Right renal cortex interstitium (tissue), 3 donors: Measurements from ENCODE around the gene GIT2. TPM values are rescaled to one million over a fixed set of nuclear protein-coding genes. Genes with fewer than 3 reads are reported as not detected.
"Not testable (repeated sequence)": the region's sequence is repeated elsewhere in the genome, so short reads cannot be mapped to it uniquely, and the experiment has no call there.

Experiments
- DNase-seq, 3 donors: peaks; one replicate each; pipeline ENCODE4 v3.0.0-alpha.2; 2013; ENCODE audit warnings: low read depth in 3 of 3, low spot score in 2 of 3
- polyA plus RNA-seq, 3 donors: library from polyadenylated mRNA; unstranded; fragments of 120-200 nt; gene quantifications; one replicate each; pipeline ENCODE4 v1.2.1, GENCODE V29; 2013; ENCODE audit not compliant: insufficient read length in 3 of 3

The GIT2 gene
- polyA plus RNA-seq, 3 donors = 29.8 to 32.2 (median 30.7) TPM

DNA sequence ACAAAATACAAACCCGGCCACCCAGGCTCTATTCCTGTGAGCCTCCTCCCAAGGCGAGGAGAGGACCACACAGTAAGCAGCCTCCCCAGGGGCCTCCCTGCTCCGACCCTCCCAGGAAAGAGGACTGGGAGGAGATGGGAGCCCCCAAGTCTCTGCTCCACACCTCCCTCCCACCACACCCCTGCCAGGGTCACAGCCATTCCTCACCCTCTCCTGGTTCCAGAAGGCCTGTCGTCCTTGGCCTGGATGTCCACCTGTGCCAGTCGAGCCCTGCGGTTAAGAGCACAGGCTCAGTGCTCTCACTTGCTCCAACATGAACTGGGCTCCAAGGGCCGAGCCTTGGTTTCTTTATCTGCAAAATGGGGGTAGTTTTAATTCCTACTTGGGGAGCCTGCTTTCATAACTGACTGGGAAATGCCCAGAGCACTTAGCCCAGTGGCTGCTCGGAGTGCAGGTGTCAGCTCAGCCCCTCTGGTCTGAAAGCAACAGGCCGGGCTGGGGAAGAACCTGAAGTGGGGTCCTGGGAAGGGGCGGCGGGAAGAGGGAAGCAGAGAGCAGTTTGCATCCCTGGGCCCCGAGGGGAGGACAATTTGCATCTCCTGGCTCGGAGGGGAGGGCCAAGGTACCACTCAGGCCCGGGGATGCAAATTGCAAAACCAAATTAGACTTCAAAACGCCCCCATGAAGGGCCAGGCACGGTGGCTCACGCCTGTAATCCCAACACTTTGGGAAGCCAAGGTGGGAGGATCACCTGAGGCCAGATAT is 72.5 kb downstream of the GIT2 start:
- DNase-seq = no peak

DNA sequence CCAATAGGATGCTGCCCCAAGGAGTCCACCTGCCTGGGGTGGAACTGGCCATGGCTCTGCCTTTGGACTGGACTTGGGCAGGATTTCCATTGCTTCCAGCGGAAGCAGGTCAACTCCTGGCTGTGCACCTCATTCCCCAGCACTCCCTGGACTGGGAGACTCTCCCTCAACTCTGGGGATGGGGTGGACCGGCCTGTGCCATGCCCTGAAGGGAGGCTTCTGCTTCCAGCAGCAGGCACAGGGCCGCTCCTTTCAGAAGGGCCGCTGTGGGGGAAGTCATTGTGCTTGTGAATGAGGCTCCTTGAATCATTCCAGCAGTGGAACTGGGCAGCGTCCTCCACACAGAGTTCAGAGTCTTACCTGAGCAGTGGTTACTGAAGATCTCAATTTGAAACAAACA is 73.1 kb downstream of the GIT2 start:
- no peak for DNase-seq

DNA sequence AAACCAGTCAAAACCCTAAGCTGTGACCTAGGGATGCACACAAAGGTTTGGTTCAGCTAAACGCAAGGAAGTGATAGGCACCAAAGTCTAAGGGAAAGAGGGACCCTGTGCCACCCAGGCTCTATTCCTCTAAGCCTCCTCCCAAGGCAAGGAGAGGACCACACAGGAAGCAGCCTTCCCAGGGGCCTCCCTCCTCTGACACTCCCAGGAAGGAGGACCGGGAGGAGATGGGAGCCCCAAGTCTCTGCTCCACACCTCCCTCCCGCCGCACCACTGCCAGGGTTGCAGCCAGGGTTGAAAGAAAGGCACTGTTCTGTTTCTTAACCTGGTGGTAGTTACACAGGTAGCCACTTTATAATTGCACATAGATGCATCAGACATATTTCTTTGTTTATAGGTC is 74.2 kb downstream of the GIT2 start:
- no peak for DNase-seq

DNA sequence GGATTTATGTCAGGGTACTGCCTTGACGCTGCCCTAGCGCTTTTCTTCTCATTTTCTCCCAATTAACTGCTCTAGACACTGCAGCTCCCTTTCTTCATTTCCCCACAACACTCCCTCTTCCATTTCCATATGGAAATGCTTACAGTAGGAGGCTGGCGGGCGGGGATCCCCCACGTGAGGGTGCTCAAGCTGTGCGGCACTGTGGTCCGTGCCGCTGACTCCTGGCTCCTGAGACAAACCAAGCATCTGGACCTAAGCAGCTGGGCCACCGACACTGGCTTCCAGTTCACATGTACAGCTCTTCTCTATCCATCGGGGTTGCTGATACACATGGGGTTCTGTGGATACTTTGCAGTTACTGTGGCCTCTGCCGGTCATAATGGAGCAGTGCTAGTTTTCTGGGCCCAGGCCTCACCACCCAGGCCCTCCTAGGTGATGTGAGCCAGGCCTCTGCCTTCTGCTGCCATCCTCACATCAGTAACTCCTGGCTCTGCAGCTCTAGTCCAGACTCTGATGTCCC is 75.8 kb downstream of the GIT2 start:
- DNase-seq = no peak

DNA sequence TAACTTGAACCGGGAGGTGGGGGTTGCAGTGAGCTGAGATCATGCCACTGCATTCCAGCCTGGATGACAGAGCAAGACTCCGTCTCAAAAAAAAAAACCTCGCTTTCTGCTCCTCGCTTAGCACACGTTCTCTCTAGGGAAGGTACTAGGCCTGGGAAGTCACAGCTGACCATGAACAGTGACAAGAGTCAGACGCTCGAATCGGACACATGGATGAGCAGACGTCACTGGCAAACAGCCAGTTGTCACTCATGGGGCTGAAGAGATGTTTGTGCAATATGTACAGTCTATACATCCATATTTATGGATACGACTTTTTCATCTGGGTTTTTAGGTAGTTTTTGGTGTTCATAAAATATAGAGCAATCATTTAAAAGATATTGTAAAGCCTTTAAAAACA is 76.7 kb downstream of the GIT2 start:
- DNase-seq = no peak

DNA sequence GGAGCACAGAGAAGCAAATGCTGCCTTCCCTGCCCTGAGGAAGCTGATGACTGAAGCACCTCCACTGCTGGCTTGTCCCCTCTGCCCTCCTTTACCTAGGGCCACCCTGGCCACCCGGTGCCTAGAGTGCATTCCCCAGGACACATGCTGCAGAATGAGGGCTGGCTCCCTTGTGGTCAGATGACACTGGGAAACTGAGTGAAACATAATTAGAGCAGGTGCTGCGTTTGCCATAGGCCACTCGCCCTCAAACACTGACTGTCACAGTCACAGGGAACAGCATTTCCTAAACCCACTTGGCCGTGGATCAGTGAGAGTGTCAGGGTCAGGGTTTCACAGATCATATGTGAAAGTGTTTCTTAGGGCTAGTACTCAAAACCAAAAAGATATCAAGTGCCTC is 80.1 kb downstream of the GIT2 start:
- no peak for DNase-seq

DNA sequence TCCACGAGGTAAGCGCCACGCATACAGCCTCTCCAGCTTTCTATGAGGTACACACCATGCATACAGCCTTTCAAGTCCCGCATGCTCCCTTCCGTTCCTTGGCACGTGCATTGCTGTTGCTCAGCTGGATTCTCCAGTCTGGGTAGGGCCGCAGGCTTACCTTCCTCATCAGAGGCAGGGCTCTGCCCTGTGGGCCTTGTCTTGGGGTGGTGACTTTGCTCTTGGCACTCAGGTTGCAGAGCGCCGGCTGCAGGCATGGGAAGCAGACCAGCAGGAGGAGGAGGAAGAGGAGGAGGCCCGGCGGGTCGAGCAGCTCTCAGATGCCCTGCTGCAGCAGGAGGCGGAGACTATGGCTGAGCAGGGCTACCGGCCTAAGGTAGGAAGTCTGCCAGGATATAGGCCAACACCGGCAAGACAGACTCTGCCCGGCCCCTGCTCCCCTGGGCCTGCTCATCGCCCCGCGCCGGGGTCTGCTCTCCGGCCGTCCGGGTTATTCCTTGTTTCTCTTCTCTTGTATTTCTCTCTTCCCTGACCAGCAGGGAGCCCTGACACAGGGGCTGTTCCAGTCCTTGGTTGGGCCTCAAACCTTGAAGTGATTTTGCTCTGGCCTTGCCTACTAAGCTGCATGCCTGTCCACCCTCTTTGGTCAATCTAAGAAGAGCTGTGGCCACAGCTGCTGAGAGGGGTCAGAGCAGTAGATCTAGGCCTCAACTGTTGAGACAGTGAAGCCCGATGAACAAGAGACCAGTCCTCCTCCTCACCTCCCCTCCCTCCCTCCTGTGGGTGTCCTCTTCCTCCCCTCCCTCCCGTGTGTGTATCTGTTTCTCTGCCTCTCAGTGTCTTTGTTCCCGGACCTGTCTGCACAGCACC is 80.8 kb downstream of the GIT2 start:
- DNase-seq = no peak

DNA sequence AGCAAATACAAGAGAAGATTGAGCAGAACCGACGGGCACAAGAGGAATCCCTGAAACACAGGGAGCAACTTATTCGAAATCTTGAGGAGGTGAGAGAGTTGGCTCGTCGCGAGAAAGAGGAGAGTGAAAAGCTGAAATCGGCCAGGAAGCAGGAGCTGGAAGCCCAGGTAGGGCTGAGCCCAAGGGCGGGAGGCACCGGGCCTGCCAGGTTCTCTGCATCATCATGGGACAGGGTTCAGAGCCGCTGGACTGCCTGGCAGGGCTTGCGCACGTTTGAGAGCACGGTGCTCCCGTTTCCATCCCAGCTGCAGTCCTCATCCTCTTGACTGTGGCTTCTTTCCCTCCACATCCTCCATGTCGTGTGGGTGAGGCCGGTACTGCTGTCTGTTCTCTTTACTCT is 81.7 kb downstream of the GIT2 start:
- no peak for DNase-seq

DNA sequence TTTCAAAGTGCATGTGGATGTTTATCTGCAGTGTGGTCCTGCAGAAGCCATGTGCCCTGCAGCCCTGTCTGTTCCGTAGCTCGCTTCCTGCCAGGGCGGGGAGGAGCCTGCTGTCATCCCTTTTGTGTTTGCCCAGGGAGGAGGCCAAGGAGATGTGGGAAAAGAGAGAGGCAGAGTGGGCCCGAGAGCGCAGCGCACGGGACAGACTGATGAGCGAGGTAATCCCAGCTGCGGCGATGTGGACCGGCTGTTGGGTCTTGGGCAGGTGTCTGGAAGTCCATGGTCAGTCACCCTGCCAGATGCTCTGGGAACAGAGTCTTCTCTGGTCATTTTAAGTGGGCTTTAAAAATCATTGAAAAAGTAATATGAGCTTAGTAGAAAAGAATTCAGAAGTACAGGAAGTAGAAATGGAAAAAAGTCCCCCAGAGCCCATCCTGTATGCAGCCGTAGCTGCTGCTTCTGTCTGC is 83.3 kb downstream of the GIT2 start:
- no peak for DNase-seq

DNA sequence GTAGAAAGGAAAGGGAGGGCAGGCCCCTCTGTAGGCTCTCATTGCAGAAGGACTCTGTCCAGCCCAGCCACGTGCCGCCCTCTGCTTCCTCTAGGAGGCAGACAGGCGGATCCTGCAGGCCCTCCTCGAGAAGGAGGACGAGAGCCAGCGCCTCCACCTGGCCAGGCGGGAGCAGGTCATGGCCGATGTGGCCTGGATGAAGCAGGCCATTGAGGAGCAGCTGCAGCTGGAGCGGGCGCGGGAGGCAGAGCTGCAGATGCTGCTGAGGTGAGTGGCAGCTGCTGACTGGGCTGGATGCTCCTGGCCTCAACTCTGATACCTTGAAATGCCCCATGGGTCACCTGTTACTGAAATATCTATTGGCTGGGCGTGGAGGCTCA is 85.2 kb downstream of the GIT2 start:
- DNase-seq = no peak

DNA sequence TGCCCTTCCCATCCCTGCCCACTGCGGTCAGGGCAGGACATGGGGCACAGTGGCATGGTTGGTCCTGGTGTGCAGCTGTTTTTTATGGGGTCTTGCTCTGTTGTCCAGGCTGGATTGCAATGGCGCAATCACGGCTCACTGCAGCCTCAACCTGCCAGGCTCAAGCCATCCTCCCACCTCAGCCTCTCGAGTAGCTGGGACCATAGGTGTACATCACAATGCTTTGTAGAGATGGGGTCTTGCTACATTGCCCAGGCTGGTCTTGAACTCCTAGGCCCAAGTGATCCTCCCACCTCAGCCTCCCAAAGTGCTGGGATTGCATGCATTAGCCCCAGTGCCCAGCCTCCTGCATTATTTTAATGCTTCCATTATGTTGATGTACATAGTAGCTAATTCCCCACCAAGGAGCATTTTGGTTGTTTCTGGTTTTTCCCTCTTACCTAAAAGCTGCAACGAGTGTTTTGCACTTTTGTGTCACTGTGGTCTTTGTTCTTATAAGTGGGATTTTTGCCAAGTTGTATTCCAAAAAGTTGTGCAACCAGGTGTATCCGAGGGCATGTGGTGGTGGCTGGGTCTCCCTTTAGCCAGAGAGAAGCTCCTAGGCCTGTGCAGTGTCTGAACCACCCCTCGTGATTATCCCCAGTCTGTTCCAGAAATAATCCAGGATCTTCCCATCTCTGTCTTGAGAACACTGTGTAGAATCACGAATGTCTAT is 85.8 kb downstream of the GIT2 start:
- no peak for DNase-seq

DNA sequence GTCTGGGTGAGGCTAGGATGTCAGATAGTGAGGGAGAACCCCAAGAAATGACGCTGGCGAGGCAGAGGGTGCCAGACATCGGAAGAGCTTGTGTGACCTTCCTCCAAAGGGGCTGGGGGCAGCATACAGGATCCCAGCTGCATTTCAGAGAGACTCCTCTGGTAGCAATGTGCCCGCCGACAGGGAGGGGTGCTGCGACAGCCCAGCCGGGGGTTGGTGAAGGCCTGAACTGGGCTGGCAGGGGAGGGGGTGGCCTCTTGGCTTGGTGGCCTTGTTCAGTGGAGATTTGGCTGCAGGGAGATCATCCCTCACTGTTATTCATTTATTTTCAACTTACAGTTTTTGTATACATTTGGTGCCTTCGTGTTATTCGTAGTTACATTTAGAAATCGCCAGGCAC is 90.9 kb downstream of the GIT2 start:
- DNase-seq = no peak

DNA sequence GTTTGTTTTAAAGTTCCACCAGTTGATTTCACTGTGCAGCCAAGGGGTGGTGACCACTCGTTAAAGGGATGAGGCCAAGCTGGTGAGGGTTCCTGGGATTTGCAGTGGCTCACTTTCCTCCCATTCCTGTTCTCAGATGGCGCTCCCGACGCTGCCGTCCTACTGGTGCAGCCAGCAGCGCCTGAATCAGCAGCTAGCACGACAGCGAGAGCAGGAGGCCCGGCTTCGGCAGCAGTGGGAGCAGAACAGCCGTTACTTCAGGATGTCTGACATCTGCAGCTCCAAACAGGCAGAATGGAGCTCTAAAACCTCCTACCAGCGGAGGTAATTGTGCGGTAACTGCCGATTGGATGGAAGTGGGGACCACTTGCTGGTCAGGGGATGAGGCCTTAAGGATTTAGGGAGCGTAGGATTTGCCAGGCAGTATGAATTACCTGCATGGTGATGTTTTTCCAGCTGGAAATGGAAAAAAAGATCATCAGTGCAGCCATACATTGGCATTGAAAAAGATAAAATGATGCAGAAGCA is 93.2 kb downstream of the GIT2 start:
- no peak for DNase-seq

DNA sequence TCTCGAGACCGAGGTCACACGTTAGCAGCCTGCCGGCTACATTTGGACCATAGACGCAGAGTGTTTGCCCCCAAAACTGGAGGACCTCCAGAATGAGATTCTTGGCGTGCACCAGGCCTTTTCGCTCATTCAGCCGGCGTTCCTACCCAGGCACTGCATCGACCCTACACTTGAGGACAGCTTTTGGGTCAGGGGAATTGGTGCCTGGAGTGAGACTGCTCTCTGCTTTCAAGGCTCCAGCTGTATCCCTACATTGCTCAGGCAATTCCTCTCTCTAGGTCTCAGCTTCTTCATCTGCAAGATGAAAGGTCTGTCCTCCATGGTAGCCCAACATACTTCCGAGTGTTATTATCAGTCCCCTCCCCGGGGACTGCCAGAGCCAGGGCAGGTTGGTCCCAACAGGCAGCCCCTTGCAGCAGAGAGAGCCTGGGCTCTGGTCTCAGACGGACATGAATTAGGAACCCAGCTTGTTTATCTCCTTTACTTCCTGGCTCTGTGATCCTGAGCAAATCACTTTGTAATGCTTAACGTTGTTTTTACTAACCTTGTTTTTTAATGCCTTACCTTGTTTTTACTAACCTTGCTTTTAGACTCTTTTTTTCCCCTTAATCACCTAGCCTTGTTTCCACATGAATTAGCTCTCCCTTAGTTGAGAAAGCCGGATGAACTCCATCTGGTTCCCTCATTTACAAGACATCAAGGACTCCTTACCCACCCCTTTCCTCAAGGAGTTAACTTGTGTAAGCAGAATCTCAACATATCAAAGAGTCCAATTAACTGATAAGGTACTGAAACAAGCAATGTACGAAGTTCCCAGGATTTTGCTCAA is 95.2 kb downstream of the GIT2 start:
- DNase-seq = no peak

DNA sequence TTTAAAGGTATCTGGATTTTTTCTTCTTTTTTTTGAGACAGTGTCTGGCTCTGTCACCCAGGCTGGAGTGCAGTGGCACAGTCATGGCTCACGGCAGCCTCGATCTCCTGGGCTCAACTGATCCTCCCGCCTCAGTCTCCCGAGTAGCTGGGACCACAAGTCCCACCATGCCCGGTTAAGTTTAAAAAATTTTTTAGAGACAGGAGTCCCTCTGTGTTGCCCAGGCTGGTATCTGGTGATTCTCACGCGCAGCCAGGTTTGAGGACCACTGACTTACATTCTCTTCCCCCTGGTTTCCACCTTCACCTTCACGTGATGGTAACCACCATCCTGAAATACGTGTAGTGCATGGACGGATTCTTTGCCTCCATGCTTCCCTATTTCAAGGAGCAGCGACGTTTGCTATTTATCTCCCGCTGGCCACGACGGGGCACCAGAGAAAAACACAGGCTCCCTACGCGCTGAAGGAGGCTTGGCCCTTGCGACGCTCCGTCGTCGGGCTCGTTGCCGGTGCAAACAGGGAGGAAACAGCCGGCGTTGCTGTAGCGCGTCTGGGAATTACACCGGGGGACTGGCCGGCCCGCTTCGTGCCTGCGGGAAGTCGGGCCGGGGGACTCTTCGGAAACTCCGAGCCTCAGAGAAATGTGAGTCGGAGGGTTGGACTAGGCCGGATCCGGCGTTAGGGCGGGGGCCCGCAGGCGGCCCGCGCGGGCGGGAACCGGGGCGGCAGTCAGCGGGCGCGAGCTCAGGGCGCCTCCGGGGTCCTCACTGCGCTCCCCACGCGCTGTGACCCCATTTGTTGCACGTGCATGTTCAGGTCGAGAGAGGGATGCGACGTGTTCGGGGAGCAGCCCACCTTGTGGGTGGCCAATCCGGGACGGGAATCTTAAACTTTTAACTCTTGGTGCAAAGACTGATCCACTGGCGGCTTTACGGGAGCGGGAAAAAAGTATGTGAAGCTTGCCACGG is 96.1 kb downstream of the GIT2 start, which contains the start of gene TCHP:
Gene TCHP (plus strand): TSS at position 492 of the 969 bp plus-strand sequence. CDS start 2,753 bp downstream, outside the sequence.
- DNase-seq = peak; percentile 66 to 80 (median 79)

DNA sequence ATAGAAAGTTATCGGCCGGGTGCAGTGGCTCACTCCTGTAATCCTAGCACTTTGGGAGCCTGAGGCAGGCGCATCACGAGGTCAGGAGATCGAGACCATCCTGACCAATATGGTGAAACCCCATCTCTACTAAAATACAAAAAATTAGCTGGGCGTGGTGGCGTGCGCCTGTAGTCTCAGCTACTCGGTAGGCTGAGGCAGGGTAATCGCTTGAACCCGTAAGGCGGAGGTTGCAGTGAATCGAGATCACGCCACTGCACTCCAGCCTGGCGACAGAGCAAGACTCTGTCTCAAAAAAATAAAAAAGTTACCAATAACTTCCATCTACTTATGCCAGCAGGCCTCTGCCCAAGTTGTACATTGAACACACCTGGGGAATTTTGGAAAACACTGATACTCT is 96.8 kb downstream of the GIT2 start:
- not testable (repeated sequence) for DNase-seq

DNA sequence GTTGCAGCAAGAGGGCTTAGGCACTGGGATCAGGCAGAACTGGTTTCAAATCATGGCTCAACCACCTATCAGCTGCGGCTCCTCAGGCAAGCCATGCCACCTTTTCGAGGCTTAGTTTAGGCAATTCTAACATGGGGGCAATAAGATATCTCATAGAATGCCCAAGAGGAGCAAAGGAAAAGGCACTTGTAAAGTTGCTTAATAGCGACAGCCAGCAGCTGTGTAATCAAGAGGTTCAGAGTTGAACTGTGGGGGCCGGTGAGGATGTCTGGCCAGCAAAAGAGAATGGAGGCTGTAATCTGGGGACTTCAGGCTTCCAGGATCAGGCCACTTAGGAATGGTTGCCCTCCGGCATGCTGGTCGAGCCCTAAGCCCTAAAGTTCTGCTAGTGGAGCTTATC is 99.1 kb downstream of the GIT2 start:
- DNase-seq = no peak

DNA sequence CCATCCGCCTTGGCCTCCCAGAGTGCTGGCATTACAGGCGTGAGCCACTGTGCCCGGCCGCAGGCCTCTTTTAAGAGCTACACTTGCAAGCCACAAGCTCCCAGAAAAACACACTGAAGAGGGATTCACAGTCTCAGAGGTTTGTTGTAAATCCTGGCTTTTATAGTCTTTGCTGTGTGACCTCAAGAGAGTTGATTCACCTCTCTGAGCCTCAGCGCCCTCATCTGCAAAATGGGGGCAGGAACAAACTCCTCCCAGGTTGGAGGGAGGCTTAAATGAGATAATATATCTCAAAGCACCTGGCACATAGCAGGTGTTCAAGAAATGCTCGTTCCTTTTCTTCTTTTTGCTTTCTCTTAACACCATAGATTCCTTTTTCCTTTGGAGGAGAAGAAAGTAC is 100.0 kb downstream of the GIT2 start:
- DNase-seq = no peak

DNA sequence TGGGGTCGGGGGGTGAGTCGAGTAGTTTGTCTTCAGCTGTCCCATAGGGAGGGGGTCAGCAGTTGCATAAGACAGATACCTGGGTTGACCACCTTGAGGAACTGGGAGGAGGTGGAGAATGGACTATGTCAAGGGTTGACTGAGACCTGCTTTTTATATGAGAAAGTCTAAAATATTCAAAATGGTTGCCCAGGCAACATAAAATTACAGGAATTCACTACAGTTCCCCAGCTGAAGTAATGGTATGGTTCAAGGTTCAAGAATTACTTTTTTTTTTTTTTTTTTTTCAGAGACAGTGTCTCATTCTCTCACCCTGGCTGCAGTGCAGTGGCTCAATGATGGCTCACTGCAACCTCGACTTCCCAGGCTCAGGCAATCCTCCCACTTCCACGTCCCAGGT is 101.2 kb downstream of the GIT2 start:
- no peak for DNase-seq
